Stimulated activated CD4-positive, alpha-beta T cell treated with anti-CD3 and anti-CD28 coated beads, Interleukin-4, amount 100 ng/mL, for 48 hours (primary cell): ENCODE measurements around the gene MYOZ3.

ENCODE experiments used
- DNase-seq, 2 donors: peaks; one replicate each; pipeline ENCODE4 v3.0.0-alpha.2; 2020; ENCODE audit warnings: low read depth in 2 of 2

Gene MYOZ3

GRCh38 chr5:150661086-150661485 lies at the start of gene MYOZ3:
Gene MYOZ3 (plus strand): TSS chr5:150661251. CDS start chr5:150662942, 1,691 bp downstream.
- DNase-seq = no peak

DNA sequence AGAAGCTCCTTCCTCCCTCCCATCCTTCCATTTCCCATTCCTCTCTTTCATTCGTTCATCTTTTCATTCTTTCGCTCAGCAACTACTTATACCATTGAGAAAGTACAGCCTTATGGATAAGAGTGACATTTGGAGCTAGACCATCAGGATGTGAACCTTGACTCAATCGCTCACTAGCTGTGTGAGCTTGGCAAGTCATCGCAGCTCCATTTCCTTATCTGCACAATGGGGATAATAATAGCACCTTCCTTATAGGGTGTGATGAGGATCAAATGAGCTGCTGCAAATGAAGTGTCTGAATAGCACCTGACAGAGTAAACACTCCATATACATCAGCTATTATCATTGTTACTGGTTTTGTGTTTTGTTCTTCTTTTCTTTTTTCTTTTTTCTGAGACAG lies 48.6 kb upstream of the MYOZ3 start:
- no peak for DNase-seq

DNA sequence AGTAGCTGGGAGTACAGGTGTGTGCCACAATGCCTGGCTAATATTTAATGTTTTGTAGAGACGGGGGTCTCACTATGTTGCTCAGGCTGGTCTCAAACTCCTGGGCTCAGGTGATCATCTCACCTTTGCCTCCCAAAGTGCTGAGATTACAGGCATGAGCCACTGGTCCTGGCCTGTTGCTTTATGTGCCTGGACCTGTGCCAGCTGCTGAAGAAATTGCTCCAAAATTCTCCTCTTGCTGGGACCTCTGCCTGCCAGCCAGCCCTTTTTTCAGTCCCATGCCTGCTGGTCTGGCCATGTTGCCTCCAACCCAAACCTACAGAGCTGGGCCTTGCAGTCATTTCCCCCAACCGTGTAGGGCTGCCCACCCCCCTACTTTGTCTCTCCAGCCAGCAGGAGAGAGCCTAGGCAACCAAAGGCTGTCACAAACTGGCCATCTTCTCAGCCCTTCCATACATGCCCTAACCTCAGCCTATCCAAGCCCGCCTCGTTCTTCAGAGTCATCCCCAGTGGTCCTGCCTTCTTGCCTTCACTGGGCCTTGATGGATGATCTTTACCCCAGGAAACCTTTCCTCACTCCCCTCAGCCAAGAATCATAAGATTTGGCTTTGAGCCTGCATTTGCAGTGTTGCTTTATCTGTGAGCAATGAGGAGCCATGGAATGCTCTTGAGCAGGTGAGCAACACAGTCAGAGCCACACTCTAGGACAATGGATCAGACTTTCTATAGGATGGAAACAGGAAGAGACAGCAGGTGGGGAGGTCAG lies 48.0 kb upstream of the MYOZ3 start:
- no peak for DNase-seq

DNA sequence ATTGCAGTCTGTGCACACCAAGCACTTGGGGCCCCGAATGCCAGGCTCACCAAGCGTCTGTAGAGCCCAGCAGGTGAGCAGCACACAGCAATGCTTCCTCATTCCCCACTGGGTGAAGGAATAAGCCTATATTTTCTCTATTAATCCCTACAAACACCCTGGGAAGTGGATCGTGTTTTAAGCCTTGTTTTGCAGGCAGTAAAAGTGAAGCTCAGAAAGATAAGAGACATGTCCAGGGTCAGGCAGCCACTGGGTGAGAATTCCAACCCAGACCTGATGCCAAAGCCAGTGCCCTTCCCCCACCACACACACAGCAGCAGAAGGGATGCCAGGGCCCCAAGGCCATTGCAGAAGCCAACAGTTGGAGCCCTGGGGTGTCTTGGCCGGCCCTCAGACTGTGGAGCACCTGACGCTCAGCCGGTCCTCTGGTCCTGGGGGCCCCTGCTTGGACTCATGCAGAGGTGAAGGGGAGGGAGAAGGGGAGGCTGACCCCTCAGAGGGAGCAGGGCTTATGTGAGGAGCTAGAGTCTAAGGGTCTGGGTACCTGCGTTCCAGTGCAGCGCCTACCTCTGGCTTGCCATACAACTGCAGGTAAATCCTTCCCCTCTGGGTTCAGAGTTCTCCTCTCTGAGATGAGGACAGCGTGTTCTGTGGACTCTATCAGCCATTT lies 46.9 kb upstream of the MYOZ3 start:
- DNase-seq = no peak

DNA sequence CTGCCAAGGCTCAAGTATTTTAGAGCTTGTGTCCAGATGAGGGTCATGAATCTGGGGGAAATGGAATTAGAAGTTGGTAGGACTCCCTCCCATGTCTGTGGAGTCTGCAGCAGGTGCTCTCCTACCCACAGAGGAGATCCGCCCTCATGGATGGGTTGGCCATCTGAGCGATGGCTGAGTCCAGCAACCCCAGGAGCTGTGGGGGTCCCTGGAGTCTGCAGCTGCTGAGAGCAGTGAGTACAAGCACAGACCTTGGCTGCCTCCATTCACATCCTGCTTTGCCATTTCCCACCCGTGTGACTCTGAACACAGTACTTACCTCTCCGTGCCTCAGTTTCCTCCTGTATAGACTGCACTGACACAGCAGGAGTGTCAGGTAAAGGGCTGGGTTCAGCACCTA lies 46.4 kb upstream of the MYOZ3 start:
- no peak for DNase-seq

DNA sequence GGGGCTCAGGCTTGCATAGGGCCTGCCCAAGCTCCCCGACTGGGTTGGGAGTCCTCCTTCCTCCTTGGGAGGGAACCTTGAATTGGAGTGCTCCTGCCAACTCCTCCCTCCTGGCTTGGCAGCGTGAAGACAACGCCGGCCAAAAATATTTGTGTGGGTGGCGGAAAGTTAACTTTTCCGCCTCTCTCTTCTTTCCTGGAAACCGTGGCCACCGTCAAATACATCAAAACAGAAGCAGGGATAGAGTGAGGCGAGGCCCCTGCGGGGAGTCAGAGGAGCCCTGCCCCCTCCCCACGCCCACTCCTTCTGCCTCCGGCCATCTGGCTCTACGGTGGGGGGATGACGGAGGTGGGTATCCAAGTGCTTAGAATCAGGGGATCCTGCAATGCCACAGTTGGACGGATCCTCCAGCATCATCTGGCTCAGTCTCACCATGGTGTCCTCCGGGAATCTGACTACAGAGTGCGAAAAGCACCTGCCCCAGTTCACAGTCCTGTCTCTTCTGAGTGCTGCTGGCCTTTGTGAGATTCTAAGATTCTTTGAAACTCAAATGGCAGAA lies 45.8 kb upstream of the MYOZ3 start:
- no peak for DNase-seq

GRCh38 chr5:150616024-150616470 lies 45.0 kb upstream of the MYOZ3 start:
- DNase-seq = no peak

GRCh38 chr5:150616506-150616905 lies 44.5 kb upstream of the MYOZ3 start:
- no peak for DNase-seq

GRCh38 chr5:150618163-150618562 lies 42.9 kb upstream of the MYOZ3 start:
- DNase-seq = no peak

DNA sequence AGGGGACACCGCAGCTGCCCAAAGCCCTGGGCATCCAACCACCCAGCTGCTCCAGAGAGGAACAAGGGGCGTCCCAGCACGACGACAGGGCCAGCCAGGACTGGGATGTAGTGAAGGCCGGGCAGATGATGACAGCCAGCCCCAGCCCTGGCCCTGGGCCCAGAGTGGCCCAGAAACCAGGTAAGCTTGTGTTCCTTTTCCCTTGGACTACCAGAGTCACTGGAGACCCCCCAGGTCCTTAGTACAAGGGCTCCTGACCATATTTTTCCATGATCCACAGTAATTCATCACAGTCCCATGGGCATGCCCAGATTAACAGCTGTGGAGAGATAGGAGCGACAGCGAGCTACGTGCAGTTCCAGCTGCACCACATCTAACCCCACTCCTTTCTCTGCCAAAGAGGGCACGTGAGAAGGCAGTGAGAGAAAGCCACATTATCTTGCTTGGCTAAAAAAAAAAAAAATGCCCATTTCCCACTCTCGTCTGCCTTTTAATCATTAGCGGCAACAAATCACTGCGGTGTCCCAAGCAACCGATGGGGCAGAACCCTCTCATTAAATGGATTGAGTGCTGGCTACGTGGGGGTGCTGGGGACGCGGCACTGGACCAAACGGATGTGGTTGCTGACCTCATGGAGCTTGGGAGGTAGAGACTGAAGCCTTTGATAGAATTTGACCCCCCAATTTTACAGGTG lies 42.3 kb upstream of the MYOZ3 start:
- DNase-seq = no peak

DNA sequence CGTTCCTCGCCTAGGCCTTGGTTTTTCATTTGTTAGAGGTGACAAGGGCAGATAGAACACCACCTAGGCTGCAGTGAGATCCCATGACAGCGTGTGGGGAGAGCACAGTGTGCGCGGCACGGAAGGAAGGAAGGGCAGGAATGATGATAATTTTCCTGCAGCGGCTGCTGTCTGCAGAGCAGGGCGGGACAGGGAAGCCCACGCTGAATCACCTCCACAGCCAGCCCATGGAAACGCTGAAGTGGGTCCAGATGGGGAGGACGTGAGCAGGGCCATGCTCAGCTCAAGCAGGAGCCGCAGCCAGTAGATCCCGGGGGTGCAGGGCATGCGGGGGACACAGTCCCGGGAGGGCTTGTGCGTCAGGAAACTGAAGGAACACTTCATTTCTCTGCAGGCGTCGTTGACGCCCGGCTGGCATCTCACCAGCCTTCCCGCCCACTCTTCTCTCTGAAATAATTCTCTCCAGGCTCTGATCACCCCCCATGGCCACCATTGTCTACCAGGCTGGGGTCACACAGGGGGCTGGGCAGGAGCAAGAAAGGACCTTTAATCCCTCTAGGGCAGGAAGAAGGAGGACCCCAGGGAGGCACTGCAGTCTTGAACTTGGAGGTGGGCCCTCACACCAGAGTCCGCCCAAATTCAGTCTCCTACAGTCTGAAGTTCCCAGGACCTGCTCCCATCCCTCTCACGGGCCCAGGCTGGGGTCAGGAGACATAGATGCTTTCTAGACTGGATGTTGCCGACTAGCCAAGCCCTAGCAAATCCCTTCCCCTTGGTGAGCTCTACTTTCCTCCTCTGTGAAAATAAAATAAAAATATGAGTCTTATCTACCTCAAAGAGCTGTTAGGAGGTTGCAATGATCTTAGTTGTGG lies 41.5 kb upstream of the MYOZ3 start:
- DNase-seq = no peak

GRCh38 chr5:150621301-150621700 lies 39.8 kb upstream of the MYOZ3 start:
- DNase-seq = no peak

- DNase-seq = no peak
These were observed 38.9 kb upstream of the MYOZ3 start for GRCh38 chr5:150622157-150622556.

DNA sequence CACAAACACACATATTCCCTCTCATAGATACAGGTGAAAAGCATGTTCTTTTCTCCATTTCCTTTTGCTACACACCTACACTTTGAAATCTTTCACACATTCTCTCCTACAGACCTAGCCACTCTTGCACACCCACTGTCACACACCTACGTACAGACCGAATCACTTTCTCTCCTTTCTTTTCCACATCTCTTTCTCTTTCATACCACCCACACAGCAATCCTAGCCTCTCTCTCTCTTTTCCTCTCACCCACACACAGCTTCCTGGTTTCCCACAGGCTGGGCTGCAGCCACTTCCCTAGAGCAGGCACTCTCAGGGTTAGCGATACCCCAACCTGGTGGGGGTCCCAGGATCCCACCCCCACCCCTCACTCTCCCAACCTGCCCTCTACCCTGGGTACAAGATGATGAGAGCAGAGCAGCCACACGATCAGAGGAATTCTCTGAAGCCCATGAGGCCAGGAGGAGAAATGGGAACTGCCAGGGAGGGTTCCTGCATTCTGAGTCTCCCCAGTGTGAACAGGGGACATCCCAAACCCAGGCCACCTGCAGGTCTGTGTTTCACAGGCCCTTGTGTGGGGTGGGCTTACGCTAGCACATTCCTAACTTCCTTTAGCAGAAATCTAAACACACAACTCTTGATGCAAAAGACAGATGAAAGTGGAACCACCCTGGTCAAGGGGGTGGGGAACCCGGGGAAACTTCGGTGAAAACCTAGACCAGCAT lies 37.7 kb upstream of the MYOZ3 start:
- no peak for DNase-seq

DNA sequence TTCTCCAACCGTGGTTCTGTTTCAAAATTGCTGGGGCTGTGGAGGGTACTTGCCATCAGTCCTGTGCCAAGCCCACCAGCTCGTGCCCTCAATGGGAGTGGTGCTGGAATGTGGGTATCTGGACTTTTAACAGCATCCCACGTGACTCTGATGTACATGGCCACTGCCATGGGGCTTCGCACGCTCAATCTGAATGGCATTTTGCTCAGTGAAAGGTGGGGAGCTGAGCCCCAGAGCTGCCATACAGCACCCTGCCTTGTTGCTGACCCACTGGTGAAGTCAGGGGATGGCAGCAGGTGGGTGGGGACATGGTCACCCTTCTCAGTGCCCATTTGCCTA lies 37.2 kb upstream of the MYOZ3 start:
- DNase-seq = no peak

GRCh38 chr5:150624334-150625163 lies 36.5 kb upstream of the MYOZ3 start:
- DNase-seq = peak; percentile 7 to 9

DNA sequence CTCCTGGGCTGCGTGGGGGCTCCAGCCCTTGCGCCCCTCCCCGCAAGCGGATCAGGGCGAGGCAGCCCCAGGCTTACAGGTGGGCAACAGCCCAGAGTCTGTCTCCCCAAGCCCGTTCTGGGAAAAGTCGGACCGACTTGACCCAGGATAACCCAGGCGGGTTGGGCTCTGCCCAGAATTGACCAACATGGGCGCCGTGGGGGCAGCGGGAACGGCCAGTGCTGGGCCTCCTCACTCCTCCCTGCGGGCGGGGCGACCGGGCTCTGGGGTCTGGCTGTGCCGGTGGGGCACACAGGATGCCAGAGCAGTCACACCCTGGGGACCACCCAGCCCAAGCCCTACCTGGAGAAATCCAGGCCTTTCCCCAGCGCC lies 35.9 kb upstream of the MYOZ3 start:
- no peak for DNase-seq

DNA sequence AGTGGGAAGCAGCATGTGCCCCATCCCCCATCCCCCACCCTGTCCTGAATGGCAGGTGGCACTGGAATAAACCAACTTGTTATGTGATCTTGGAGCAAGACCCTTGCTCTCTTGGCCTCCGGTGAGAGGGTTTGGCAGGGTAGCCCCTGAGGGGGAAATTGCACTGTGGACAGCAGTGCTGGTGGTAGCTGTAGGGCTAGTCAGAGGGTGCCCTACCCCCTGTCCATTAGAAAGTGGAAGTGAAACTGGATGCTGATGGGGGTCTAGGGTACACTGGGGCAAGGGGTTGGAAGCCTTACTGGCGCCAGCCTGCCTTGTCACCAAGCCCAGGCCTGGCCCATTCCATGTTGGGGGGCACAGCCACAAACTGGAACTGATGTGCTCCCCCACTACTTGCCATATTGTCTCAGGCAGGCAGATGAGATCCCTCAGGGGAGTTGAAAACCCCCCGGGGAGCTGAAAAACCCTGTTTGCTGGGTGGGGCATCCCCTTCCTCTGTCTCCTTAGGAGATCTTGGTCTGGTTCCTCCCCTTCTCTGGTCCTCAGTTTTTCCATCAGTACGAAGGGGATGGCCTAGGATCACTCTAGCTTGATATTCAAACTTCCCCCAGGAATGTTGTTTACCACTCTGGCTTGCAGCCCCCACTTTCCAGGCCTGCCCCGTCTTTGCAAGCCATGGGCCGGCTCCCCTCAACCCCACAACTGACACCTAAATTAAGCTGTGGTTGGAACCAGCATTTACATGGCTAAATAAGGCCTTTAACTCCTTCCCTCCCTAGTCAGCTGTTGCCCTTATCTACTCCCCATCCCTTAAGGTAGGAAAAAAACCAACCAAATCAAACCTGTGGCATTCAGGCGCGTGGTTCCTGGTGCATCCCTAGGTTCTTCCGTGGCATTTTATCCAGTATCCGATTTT lies 35.0 kb upstream of the MYOZ3 start:
- no peak for DNase-seq

DNA sequence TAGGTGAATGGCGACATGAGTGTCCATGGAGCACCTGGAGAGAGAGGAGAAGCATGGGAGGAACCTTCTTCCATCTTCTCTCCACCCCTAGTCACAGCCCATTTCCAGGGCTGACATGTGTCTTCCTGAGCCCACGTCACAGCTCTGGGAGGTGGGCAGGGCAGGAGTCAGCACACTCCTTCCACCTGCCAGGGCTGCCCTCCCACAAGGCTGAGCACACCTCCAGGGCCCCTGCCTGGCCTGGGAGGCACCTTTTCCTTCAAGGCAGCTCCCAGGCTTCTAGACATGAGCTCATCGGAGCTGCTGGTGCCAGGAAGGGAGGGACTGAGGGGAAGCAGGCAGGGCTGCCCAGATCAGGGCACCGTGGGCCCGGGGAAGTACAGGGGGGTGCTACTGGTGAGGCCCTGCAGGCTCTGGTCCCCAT lies 34.2 kb upstream of the MYOZ3 start:
- DNase-seq = no peak
